Mesenchymal stem cell (in vitro differentiated cells and primary cell): ENCODE results near the gene CLASRP.

Source experiments
- DNase-seq: peaks from one replicate; pipeline ENCODE4 v3.0.0-alpha.2; 2013
- H2AFZ ChIP-seq: one replicate; pipeline ENCODE4 v1.6.1; 2013; ENCODE audit warnings: low read depth, mild to moderate bottlenecking, control low read depth, inconsistent platforms, low read length, moderate library complexity
- H2AK5ac ChIP-seq: 2 replicates; pipeline ENCODE4 v1.6.1; 2013; ENCODE audit warnings: low read length, moderate library complexity, mild to moderate bottlenecking, inconsistent platforms; ENCODE audit not compliant: severe bottlenecking
- H2BK120ac ChIP-seq: one replicate; pipeline ENCODE4 v1.6.1; 2013; ENCODE audit warnings: low read depth, mild to moderate bottlenecking, inconsistent platforms, low read length, moderate library complexity
- H2BK12ac ChIP-seq, 2 experiments: one replicate each; pipeline ENCODE4 v1.6.1; 2013; ENCODE audit warnings: inconsistent platforms in 2 of 2, low read length in 2 of 2, mild to moderate bottlenecking in 2 of 2, moderate library complexity in 2 of 2, control low read depth in 1 of 2
- H2BK15ac ChIP-seq: one replicate; pipeline ENCODE4 v1.6.1; 2013; ENCODE audit warnings: mild to moderate bottlenecking, low read depth, inconsistent platforms; ENCODE audit not compliant: poor library complexity, severe bottlenecking
- H2BK5ac ChIP-seq: 2 replicates; pipeline ENCODE4 v1.6.1; 2013; ENCODE audit warnings: low read depth, mild to moderate bottlenecking, low read length, control low read depth, inconsistent platforms; ENCODE audit not compliant: poor library complexity, severe bottlenecking
- H3K14ac ChIP-seq, 2 experiments: one replicate each; pipeline ENCODE4 v1.6.1; 2013; ENCODE audit warnings: inconsistent platforms in 2 of 2, low read length in 2 of 2, control low read depth in 1 of 2, mild to moderate bottlenecking in 1 of 2, moderate library complexity in 1 of 2
- H3K18ac ChIP-seq, 2 experiments: one replicate each; pipeline ENCODE4 v1.6.1; 2013; ENCODE audit warnings: inconsistent platforms in 2 of 2, low read length in 2 of 2, control low read depth in 1 of 2, low read depth in 1 of 2, mild to moderate bottlenecking in 1 of 2
- H3K23ac ChIP-seq, 2 experiments: one replicate each; pipeline ENCODE4 v1.6.1; 2013; ENCODE audit warnings: inconsistent platforms in 2 of 2, low read length in 2 of 2, mild to moderate bottlenecking in 2 of 2, moderate library complexity in 2 of 2, control low read depth in 1 of 2
- H3K27ac ChIP-seq: 2 replicates; pipeline ENCODE4 v1.5.1; 2013; ENCODE audit warnings: mild to moderate bottlenecking, moderate library complexity, low read length, control low read depth, inconsistent platforms; ENCODE audit not compliant: poor library complexity, severe bottlenecking
- H3K27me3 ChIP-seq, 2 experiments: 2 replicates each; pipeline versions ENCODE4 v1.6.1 to v1.7.0; 2013; ENCODE audit warnings: low read length in 2 of 2, mild to moderate bottlenecking in 2 of 2, moderate library complexity in 2 of 2, control low read depth in 1 of 2, inconsistent platforms in 1 of 2; ENCODE audit not compliant: control insufficient read depth in 1 of 2, insufficient read depth in 1 of 2
- H3K36me3 ChIP-seq, 2 experiments: 2 replicates each; pipeline versions ENCODE4 v1.6.1 to v1.7.0; 2013; ENCODE audit warnings: low read length in 2 of 2, control low read depth in 1 of 2, inconsistent platforms in 1 of 2, low read depth in 1 of 2, mild to moderate bottlenecking in 1 of 2; ENCODE audit not compliant: insufficient read depth in 2 of 2, control insufficient read depth in 1 of 2
- H3K4ac ChIP-seq, 2 experiments: one replicate each; pipeline ENCODE4 v1.6.1; 2013; ENCODE audit warnings: inconsistent platforms in 2 of 2, low read length in 2 of 2, mild to moderate bottlenecking in 2 of 2, moderate library complexity in 2 of 2, control low read depth in 1 of 2, low read depth in 1 of 2
- H3K4me1 ChIP-seq: 2 replicates; pipeline ENCODE4 v1.6.1; 2013; ENCODE audit warnings: low read depth, low read length, control low read depth; ENCODE audit not compliant: control insufficient read depth, insufficient read depth
- H3K4me2 ChIP-seq: 2 replicates; pipeline ENCODE4 v1.6.1; 2013; ENCODE audit warnings: low read length, mild to moderate bottlenecking, inconsistent platforms; ENCODE audit not compliant: poor library complexity, severe bottlenecking
- H3K4me3 ChIP-seq, 2 experiments: 2 replicates each; pipeline versions ENCODE4 v1.5.1 to v1.7.0; 2013; ENCODE audit warnings: low read length in 2 of 2, mild to moderate bottlenecking in 2 of 2, control low read depth in 1 of 2, low read depth in 1 of 2; ENCODE audit not compliant: insufficient read depth in 1 of 2
- H3K79me1 ChIP-seq: replicated peaks from 2 replicates; pipeline ENCODE4 v1.6.1; 2013; ENCODE audit warnings: mild to moderate bottlenecking, control low read depth, low read length, inconsistent platforms; ENCODE audit not compliant: poor library complexity, severe bottlenecking
- H3K9ac ChIP-seq: 2 replicates; pipeline ENCODE4 v1.7.0; 2013; ENCODE audit warnings: mild to moderate bottlenecking, low read length, moderate library complexity
- H3K9me3 ChIP-seq: 2 replicates; pipeline ENCODE4 v1.7.0; 2013; ENCODE audit warnings: mild to moderate bottlenecking, low read length; ENCODE audit not compliant: control insufficient read depth
- H4K8ac ChIP-seq: one replicate; pipeline ENCODE4 v1.6.1; 2013; ENCODE audit warnings: inconsistent platforms, mild to moderate bottlenecking, low read length, moderate library complexity
- H4K91ac ChIP-seq: one replicate; pipeline ENCODE4 v1.6.1; 2013; ENCODE audit warnings: mild to moderate bottlenecking, low read length, inconsistent platforms
- WGBS: methylation state at CpG from one replicate; pipeline ENCODE4 v1.1.7; 2013; ENCODE audit warnings: mixed read lengths; 5-methylcytosine and 5-hydroxymethylcytosine counted together

Gene CLASRP

GRCh38 chr19:45069056-45069455 lies 30.2 kb downstream of the CLASRP start:
- no peak overlapping the region for H2AK5ac ChIP-seq
- H3K27ac ChIP-seq = no peak overlapping the region
- H3K36me3 ChIP-seq = peaks cover 66 to 88% of the 10 kb centered on the region in 2 experiments
- H3K27me3 ChIP-seq = no peaks in the 10 kb centered on the region
- H3K4me3 ChIP-seq = no peak overlapping the region
- H3K23ac ChIP-seq = no peak overlapping the region
- H2BK120ac ChIP-seq = no peak overlapping the region
- peak; percentile 17 for DNase-seq
- H3K9ac ChIP-seq = no peak overlapping the region
- H3K4me2 ChIP-seq = no peak overlapping the region
- no peak overlapping the region for H4K8ac ChIP-seq
- no peaks in the 10 kb centered on the region for H3K4me1 ChIP-seq
- H4K91ac ChIP-seq = no peak overlapping the region
- no peak overlapping the region for H3K18ac ChIP-seq
- H2BK15ac ChIP-seq = no peak overlapping the region
- H3K9me3 ChIP-seq = no peaks in the 10 kb centered on the region
- no peak overlapping the region for H2BK5ac ChIP-seq
- no peak overlapping the region for H3K4ac ChIP-seq
- peaks cover 28% of the 10 kb centered on the region for H3K79me1 ChIP-seq
- H3K14ac ChIP-seq = no peak overlapping the region
- WGBS = 88% methylated on average over 11 of the region's 13 CpGs
- no peak overlapping the region for H2AFZ ChIP-seq
- no peak overlapping the region for H2BK12ac ChIP-seq

GRCh38 chr19:45070214-45070613 lies 31.4 kb downstream of the CLASRP start:
- Histone ChIP-seq H2BK120ac (no peak overlapping the region), H3K14ac (no peak overlapping the region), H2AFZ (no peak overlapping the region), H3K18ac (no peak overlapping the region), H3K9me3 (no peaks in the 10 kb centered on the region), H4K8ac (no peak overlapping the region), H2BK5ac (no peak overlapping the region), H3K23ac (no peak overlapping the region), H3K4me3 (no peak overlapping the region), H2BK15ac (no peak overlapping the region), H3K4ac (no peak overlapping the region), H3K4me2 (no peak overlapping the region), H3K79me1 (peaks cover 24% of the 10 kb centered on the region), H2AK5ac (no peak overlapping the region), H3K36me3 (peaks cover 59 to 76% of the 10 kb centered on the region in 2 experiments), H3K9ac (no peak overlapping the region), H4K91ac (no peak overlapping the region), H2BK12ac (no peak overlapping the region), H3K4me1 (peaks cover 3% of the 10 kb centered on the region), H3K27ac (no peak overlapping the region), H3K27me3 (no peaks in the 10 kb centered on the region)
- 92% methylated on average over 6 of the region's 6 CpGs for WGBS
- no peak for DNase-seq

- Histone ChIP-seq H3K4ac (no peak overlapping the region), H2BK12ac (no peak overlapping the region), H4K8ac (no peak overlapping the region), H2AK5ac (no peak overlapping the region), H3K14ac (no peak overlapping the region), H3K9me3 (no peaks in the 10 kb centered on the region), H3K27ac (no peak overlapping the region), H3K4me2 (no peak overlapping the region), H2BK120ac (no peak overlapping the region), H2AFZ (no peak overlapping the region), H3K9ac (no peak overlapping the region), H3K79me1 (peaks cover 24% of the 10 kb centered on the region), H4K91ac (peak overlapping the region; percentile 23), H3K27me3 (no peaks in the 10 kb centered on the region), H3K36me3 (peaks cover 52 to 68% of the 10 kb centered on the region in 2 experiments), H3K4me1 (peaks cover 10% of the 10 kb centered on the region), H2BK5ac (no peak overlapping the region), H3K18ac (no peak overlapping the region), H3K4me3 (no peak overlapping the region), H2BK15ac (no peak overlapping the region), H3K23ac (no peak overlapping the region)
- DNase-seq = no peak
- 91% methylated on average over 11 of the region's 19 CpGs for WGBS
These were observed 32.2 kb downstream of the CLASRP start for GRCh38 chr19:45070861-45071544.

GRCh38 chr19:45071545-45071938 lies 32.7 kb downstream of the CLASRP start:
- H3K4me1 ChIP-seq = peaks cover 15% of the 10 kb centered on the region
- peaks cover 51 to 64% of the 10 kb centered on the region in 2 experiments for H3K36me3 ChIP-seq
- no peak overlapping the region for H2BK15ac ChIP-seq
- no peak overlapping the region for H2BK12ac ChIP-seq
- no peak overlapping the region for H3K4me2 ChIP-seq
- no peak overlapping the region for H3K23ac ChIP-seq
- H3K4me3 ChIP-seq = no peak overlapping the region
- no peak overlapping the region for H3K9ac ChIP-seq
- H3K27ac ChIP-seq = no peak overlapping the region
- peaks cover 23% of the 10 kb centered on the region for H3K79me1 ChIP-seq
- H2AFZ ChIP-seq = no peak overlapping the region
- WGBS = 97% methylated on average over 25 of the region's 25 CpGs
- H3K9me3 ChIP-seq = no peaks in the 10 kb centered on the region
- no peak overlapping the region for H2BK120ac ChIP-seq
- H3K14ac ChIP-seq = no peak overlapping the region
- H2AK5ac ChIP-seq = no peak overlapping the region
- H3K18ac ChIP-seq = no peak overlapping the region
- no peak overlapping the region for H4K8ac ChIP-seq
- no peak for DNase-seq
- H2BK5ac ChIP-seq = no peak overlapping the region
- no peak overlapping the region for H3K4ac ChIP-seq
- H4K91ac ChIP-seq = peak overlapping the region; percentile 25
- no peaks in the 10 kb centered on the region for H3K27me3 ChIP-seq
